Measurements from ENCODE around the gene PRDM16. TPM values are rescaled to one million over a fixed set of nuclear protein-coding genes. Genes with fewer than 3 reads are reported as not detected.

PRDM16 gene
- total and polyA plus RNA-seq, 2 of the 8 experiments (the other 6 are each of a cell fraction or from before 2014, with no cell fraction given): 0.39 to 0.43 TPM

DNA sequence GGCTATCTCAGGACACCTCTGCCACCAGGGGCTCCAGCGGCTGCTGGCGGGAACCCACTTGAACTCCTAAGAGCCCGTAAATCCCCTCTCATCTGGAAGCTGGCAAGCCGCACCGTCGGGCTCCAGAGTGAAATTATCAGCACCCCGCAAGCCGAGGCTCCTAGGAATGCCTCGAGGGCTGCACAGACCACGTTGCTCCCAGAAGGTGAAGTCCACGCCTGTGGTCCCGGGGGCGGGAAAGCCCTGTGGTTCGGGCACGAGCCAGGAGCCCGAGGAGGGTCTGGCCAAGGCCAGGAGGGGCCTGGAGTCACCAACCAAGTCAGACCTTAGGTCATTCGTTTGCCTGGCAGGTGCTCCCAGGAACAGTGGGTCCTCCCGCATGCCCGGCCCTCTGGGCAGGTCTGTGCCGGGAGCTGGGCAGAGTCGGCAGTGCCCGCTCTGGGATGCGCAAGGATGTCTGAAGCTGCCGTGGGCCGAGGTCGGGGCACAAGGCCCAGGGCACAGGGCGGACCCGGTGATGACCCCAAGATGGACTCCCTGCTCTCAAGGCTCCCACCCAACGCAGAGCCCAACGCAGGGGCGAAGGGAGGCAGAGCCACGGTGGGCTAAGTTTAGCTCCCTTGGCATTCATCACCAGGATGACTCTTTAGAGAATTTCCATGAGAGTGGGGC, 38.9 kb upstream of the PRDM16 start (continued):
- TF ChIP-seq KDM5A (IDR thresholded peaks at IDR 0.05; ENCODE audit: low read length) (no peak), EGR1 (IDR thresholded peaks at IDR 0.05; ENCODE audit: borderline replicate concordance, low read depth, low read length) (no peak), SIN3A (conservative IDR thresholded peaks at IDR 0.05 in 1 of 2, IDR thresholded peaks at IDR 0.05 in 1 of 2; ENCODE audit: low read depth in 1 of 2, low read length in 2 of 2) (no peak), TBP (IDR thresholded peaks at IDR 0.05; ENCODE audit: low read depth, low read length) (no peak), TEAD4 (IDR thresholded peaks at IDR 0.05; ENCODE audit: low read depth, low read length) (no peak)
- TF ChIP-seq, protein P1, sequence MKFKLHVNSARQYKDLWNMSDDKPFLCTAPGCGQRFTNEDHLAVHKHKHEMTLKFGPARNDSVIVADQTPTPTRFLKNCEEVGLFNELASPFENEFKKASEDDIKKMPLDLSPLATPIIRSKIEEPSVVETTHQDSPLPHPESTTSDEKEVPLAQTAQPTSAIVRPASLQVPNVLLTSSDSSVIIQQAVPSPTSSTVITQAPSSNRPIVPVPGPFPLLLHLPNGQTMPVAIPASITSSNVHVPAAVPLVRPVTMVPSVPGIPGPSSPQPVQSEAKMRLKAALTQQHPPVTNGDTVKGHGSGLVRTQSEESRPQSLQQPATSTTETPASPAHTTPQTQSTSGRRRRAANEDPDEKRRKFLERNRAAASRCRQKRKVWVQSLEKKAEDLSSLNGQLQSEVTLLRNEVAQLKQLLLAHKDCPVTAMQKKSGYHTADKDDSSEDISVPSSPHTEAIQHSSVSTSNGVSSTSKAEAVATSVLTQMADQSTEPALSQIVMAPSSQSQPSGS (IDR thresholded peaks at IDR 0.05; ENCODE audit: low read length): no peak

Measured in H1 (cell line).